ENCODE results near the gene MYO15B. TPM values are rescaled to one million over a fixed set of nuclear protein-coding genes. Genes with fewer than 3 reads are reported as not detected.

The MYO15B gene
- total and polyA plus RNA-seq, 2 of the 13 experiments (the other 11 are each of a cell fraction or from before 2014, with no cell fraction given) = 2.8 to 8.1 TPM

DNA sequence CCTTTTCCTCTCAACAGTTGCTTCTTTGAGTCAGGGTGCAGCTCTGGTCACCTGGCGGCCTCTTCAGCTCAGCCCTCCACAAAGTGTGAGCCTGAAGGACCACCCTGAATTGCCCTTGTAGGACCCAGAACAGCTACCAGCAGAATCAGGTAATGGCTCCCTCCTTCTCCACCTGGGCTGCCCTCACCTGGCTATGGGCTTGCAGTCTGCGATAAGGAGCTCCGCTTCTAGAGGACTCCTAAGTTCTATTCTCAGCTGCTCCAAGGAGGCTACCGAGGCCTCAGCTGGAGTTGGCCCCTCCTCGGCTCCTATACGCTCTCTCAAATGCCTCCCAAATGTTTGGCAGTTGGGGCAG, 59.0 kb downstream of the MYO15B start (continued):
- TF ChIP-seq ZNF407 (CRISPR knock-in tag; IDR thresholded peaks at IDR 0.05; ENCODE audit: not compliant biosample characterization) = peak; percentile 11
- TF ChIP-seq ZBTB4 (CRISPR knock-in tag; IDR thresholded peaks at IDR 0.05; ENCODE audit: borderline replicate concordance) = no peak
- TF ChIP-seq ZNF547 (CRISPR knock-in tag; IDR thresholded peaks at IDR 0.05) = peak; percentile 10; the same call in 1 of the 2 replicates
- TF ChIP-seq NBN (conservative IDR thresholded peaks at IDR 0.05) = no peak
- TF ChIP-seq CREB1 (IDR thresholded peaks at IDR 0.05) = no peak
- TF ChIP-seq CREB1 (CRISPR knock-in tag; IDR thresholded peaks at IDR 0.05) = peak; percentile 50; the same call in 1 of the 2 replicates
- TF ChIP-seq KLF9 (CRISPR knock-in tag; IDR thresholded peaks at IDR 0.05; ENCODE audit: low read depth) = no peak
- 0 out of 2 replicates have a peak, but pooled peaks have one; percentile 7 for TF ChIP-seq ZFP82 (CRISPR knock-in tag; IDR thresholded peaks at IDR 0.05; ENCODE audit: borderline replicate concordance)
- TF ChIP-seq CBX5 (CRISPR knock-in tag; IDR thresholded peaks at IDR 0.05; ENCODE audit: borderline replicate concordance) = no peak
- TF ChIP-seq TARDBP (CRISPR knock-in tag; IDR thresholded peaks at IDR 0.05) = no peak
- TF ChIP-seq, protein P1, sequence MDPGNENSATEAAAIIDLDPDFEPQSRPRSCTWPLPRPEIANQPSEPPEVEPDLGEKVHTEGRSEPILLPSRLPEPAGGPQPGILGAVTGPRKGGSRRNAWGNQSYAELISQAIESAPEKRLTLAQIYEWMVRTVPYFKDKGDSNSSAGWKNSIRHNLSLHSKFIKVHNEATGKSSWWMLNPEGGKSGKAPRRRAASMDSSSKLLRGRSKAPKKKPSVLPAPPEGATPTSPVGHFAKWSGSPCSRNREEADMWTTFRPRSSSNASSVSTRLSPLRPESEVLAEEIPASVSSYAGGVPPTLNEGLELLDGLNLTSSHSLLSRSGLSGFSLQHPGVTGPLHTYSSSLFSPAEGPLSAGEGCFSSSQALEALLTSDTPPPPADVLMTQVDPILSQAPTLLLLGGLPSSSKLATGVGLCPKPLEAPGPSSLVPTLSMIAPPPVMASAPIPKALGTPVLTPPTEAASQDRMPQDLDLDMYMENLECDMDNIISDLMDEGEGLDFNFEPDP (CRISPR knock-in tag; conservative IDR thresholded peaks at IDR 0.05) = 0 out of 2 replicates have a peak, but pooled peaks have one; percentile 64
- 0 out of 2 replicates have a peak, but pooled peaks have one; percentile 55 for TF ChIP-seq EED (CRISPR knock-in tag; IDR thresholded peaks at IDR 0.05)
- TF ChIP-seq ZNF138 (CRISPR knock-in tag; IDR thresholded peaks at IDR 0.05; ENCODE audit: low read depth) = no peak
- TF ChIP-seq ZNF781 (CRISPR knock-in tag; IDR thresholded peaks at IDR 0.05; ENCODE audit: borderline replicate concordance, not compliant biosample characterization) = no peak
- TF ChIP-seq, protein P2, sequence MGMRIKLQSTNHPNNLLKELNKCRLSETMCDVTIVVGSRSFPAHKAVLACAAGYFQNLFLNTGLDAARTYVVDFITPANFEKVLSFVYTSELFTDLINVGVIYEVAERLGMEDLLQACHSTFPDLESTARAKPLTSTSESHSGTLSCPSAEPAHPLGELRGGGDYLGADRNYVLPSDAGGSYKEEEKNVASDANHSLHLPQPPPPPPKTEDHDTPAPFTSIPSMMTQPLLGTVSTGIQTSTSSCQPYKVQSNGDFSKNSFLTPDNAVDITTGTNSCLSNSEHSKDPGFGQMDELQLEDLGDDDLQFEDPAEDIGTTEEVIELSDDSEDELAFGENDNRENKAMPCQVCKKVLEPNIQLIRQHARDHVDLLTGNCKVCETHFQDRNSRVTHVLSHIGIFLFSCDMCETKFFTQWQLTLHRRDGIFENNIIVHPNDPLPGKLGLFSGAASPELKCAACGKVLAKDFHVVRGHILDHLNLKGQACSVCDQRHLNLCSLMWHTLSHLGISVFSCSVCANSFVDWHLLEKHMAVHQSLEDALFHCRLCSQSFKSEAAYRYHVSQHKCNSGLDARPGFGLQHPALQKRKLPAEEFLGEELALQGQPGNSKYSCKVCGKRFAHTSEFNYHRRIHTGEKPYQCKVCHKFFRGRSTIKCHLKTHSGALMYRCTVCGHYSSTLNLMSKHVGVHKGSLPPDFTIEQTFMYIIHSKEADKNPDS (CRISPR knock-in tag; IDR thresholded peaks at IDR 0.05) = no peak

Data from HepG2 (cell line).